H54 (cell line): ENCODE results near the gene RAD21L1.
"Not testable (repeated sequence)": the region's sequence is repeated elsewhere in the genome, so short reads cannot be mapped to it uniquely, and the experiment has no call there.

Experiments used
- DNase-seq: peaks from one replicate; pipeline ENCODE4 v3.0.0; 2011; ENCODE audit warnings: low spot score, mixed read lengths; ENCODE audit not compliant: insufficient read length
- FAIRE-seq: peaks from 3 replicates; lab custom pipeline; 2011; peaks lifted over from hg19 to GRCh38; lab: Jason Lieb, UNC
- POLR2A ChIP-seq: IDR thresholded peaks from 2 replicates; pipeline ENCODE4 v1.6.1; 2011; ENCODE audit warnings: low read depth, mild to moderate bottlenecking, low read length

Gene RAD21L1

GRCh38 chr20:1232286-1233111, 6.7 kb downstream of the RAD21L1 start:
- no peak for TF ChIP-seq POLR2A
- DNase-seq (no peak), FAIRE-seq (no peak)

GRCh38 chr20:1240549-1240948, 14.7 kb downstream of the RAD21L1 start:
- no peak for FAIRE-seq
- no peak for TF ChIP-seq POLR2A
- no peak for DNase-seq

GRCh38 chr20:1241456-1241855, 15.6 kb downstream of the RAD21L1 start:
- no peak for DNase-seq
- no peak for TF ChIP-seq POLR2A
- no peak for FAIRE-seq

- DNase-seq = no peak
- no peak for TF ChIP-seq POLR2A
- peak; percentile 53 for FAIRE-seq
Measured at GRCh38 chr20:1242099-1242498, 16.3 kb downstream of the RAD21L1 start.

- TF ChIP-seq POLR2A = no peak
- FAIRE-seq (peak; percentile 100), DNase-seq (peak; percentile 50)
Measured at GRCh38 chr20:1242530-1242929, 16.7 kb downstream of the RAD21L1 start.

- DNase-seq (no peak), FAIRE-seq (no peak)
- no peak for TF ChIP-seq POLR2A
Measured at GRCh38 chr20:1245578-1245977, 19.7 kb downstream of the RAD21L1 start.

GRCh38 chr20:1247689-1248088, 21.8 kb downstream of the RAD21L1 start:
- TF ChIP-seq POLR2A = no peak
- FAIRE-seq (no peak), DNase-seq (no peak)

- FAIRE-seq, DNase-seq: not testable (repeated sequence)
Measured at GRCh38 chr20:1250282-1250681, 24.4 kb downstream of the RAD21L1 start.

GRCh38 chr20:1252416-1252815, 26.6 kb downstream of the RAD21L1 start:
- no peak for TF ChIP-seq POLR2A
- DNase-seq (no peak), FAIRE-seq (no peak)

GRCh38 chr20:1254254-1254653, 28.4 kb downstream of the RAD21L1 start:
- no peak for FAIRE-seq
- DNase-seq = no peak
- no peak for TF ChIP-seq POLR2A

GRCh38 chr20:1255675-1256074, 29.8 kb downstream of the RAD21L1 start:
- TF ChIP-seq POLR2A = no peak
- DNase-seq (no peak), FAIRE-seq (no peak)

GRCh38 chr20:1263853-1264252, 38.0 kb downstream of the RAD21L1 start:
- no peak for TF ChIP-seq POLR2A
- no peak for DNase-seq

GRCh38 chr20:1264727-1265126, 38.9 kb downstream of the RAD21L1 start:
- no peak for TF ChIP-seq POLR2A
- no peak for FAIRE-seq
- DNase-seq = no peak

More at GRCh38 chr20:1263853-1264252, 38.0 kb downstream of the RAD21L1 start:
- FAIRE-seq = no peak

GRCh38 chr20:1265226-1265915, 39.5 kb downstream of the RAD21L1 start:
- no peak for FAIRE-seq
- TF ChIP-seq POLR2A = no peak
- DNase-seq = no peak

GRCh38 chr20:1265916-1266166, 40.0 kb downstream of the RAD21L1 start:
- TF ChIP-seq POLR2A = no peak
- DNase-seq (no peak), FAIRE-seq (no peak)
